Astrocyte (in vitro differentiated cells and primary cell): Measurements from ENCODE around the gene SLC39A3. TPM values are rescaled to one million over a fixed set of nuclear protein-coding genes. Genes with fewer than 3 reads are reported as not detected.

Experiments used
- DNase-seq: peaks from one replicate; pipeline ENCODE4 v3.0.0-alpha.2; 2010; ENCODE audit warnings: low read depth
- FAIRE-seq: peaks from 2 replicates; lab custom pipeline; 2011; peaks lifted over from hg19 to GRCh38; lab: Jason Lieb, UNC
- H2AFZ ChIP-seq: 2 replicates; pipeline ENCODE4 v1.6.0; 2012; ENCODE audit warnings: low read depth, low read length, inconsistent platforms
- H3K27ac ChIP-seq: 2 replicates; pipeline ENCODE4 v1.5.1; 2011; ENCODE audit warnings: low read depth, low read length, inconsistent platforms
- H3K27me3 ChIP-seq: 2 replicates; pipeline ENCODE4 v1.6.0; 2011; ENCODE audit warnings: low read length, inconsistent platforms; ENCODE audit not compliant: insufficient read depth
- H3K36me3 ChIP-seq: 2 replicates; pipeline ENCODE4 v1.5.1; 2011; ENCODE audit warnings: low read length, inconsistent platforms; ENCODE audit not compliant: insufficient read depth
- H3K4me1 ChIP-seq: 2 replicates; pipeline ENCODE4 v1.5.1; 2011; ENCODE audit warnings: low read length, inconsistent platforms; ENCODE audit not compliant: insufficient read depth
- H3K4me2 ChIP-seq: 2 replicates; pipeline ENCODE4 v1.6.0; 2012; ENCODE audit warnings: low read length, inconsistent platforms
- H3K4me3 ChIP-seq: 2 replicates; pipeline ENCODE4 v1.5.1; 2011; ENCODE audit warnings: low read depth, mild to moderate bottlenecking, low read length, inconsistent platforms; ENCODE audit not compliant: insufficient read depth
- H3K79me2 ChIP-seq: 2 replicates; pipeline ENCODE4 v1.6.0; 2012; ENCODE audit warnings: mild to moderate bottlenecking, low read length, inconsistent platforms; ENCODE audit not compliant: insufficient read depth
- H3K9ac ChIP-seq: 2 replicates; pipeline ENCODE4 v1.6.0; 2012; ENCODE audit warnings: mild to moderate bottlenecking, low read length, inconsistent platforms
- H3K9me3 ChIP-seq: 2 replicates; pipeline ENCODE4 v1.5.1; 2012; ENCODE audit warnings: low read depth, mild to moderate bottlenecking, low read length, inconsistent platforms; ENCODE audit not compliant: insufficient read depth
- H4K20me1 ChIP-seq: 2 replicates; pipeline ENCODE4 v1.6.0; 2012; ENCODE audit warnings: low read length, inconsistent platforms; ENCODE audit not compliant: insufficient read depth
- H3K27ac Mint-ChIP-seq: one replicate; pipeline ENCODE4 v1.8.0; 2021; ENCODE audit warnings: mild to moderate bottlenecking, mixed read lengths; ENCODE audit not compliant: unreplicated experiment
- H3K27me3 Mint-ChIP-seq: one replicate; pipeline ENCODE4 v1.8.0; 2021; ENCODE audit warnings: low read depth, mixed read lengths; ENCODE audit not compliant: unreplicated experiment
- H3K36me3 Mint-ChIP-seq: one replicate; pipeline ENCODE4 v1.8.0; 2021; ENCODE audit warnings: low read depth, mixed read lengths; ENCODE audit not compliant: unreplicated experiment
- H3K4me1 Mint-ChIP-seq: one replicate; pipeline ENCODE4 v1.8.0; 2021; ENCODE audit warnings: low read depth, mixed read lengths; ENCODE audit not compliant: unreplicated experiment
- H3K4me3 Mint-ChIP-seq: one replicate; pipeline ENCODE4 v1.8.0; 2021; ENCODE audit warnings: mild to moderate bottlenecking, moderate library complexity, mixed read lengths; ENCODE audit not compliant: unreplicated experiment
- H3K9me3 Mint-ChIP-seq: one replicate; pipeline ENCODE4 v1.8.0; 2021; ENCODE audit warnings: mild to moderate bottlenecking, mixed read lengths; ENCODE audit not compliant: unreplicated experiment
- EZH2 ChIP-seq: IDR thresholded peaks from 2 replicates; pipeline ENCODE4 v1.6.1; 2012; ENCODE audit warnings: mild to moderate bottlenecking, low read length, inconsistent platforms; ENCODE audit not compliant: insufficient read depth
- total RNA-seq: library from RNA; stranded (reverse); gene quantifications from 2 replicates; pipeline ENCODE4 v1.2.1, GENCODE V29; 2021
- TF ChIP-seq, protein P1 (sequence below): IDR thresholded peaks from 2 replicates; pipeline ENCODE4 v1.5.1; 2011; ENCODE audit warnings: low read depth, mild to moderate bottlenecking, inconsistent platforms, low read length, moderate library complexity; ENCODE audit not compliant: insufficient read depth

The SLC39A3 gene
- total RNA-seq, 1 donor from 2014 or later: 30.0 TPM

DNA sequence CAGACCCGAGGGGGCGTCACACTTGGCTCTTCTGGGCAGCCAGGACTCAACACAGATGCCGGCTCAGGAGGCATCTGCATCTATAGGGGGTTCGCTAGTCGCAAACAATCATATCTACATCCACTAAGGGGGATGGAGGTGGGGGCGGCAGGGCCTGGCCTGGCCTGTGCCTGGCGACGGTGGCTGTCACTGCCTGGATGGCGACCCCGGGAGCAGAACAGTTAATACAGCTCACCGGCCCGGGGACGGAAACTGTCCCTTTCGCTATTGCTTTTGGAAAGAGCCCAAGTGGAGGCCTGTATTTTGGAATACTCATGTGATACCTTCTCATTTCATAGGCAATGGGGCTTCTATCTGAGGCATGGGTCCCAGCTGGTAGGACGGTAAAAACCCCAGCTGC, 25.6 kb upstream of the SLC39A3 start:
- Mint-ChIP-seq H3K9me3 (no peaks in the 10 kb centered on the region), H3K4me1 (no peaks in the 10 kb centered on the region), H3K36me3 (peaks cover 2% of the 10 kb centered on the region), H3K27me3 (no peaks in the 10 kb centered on the region), H3K27ac (no peak overlapping the region), H3K4me3 (no peak overlapping the region)
- Histone ChIP-seq H4K20me1 (peaks cover 28% of the 10 kb centered on the region), H3K36me3 (no peaks in the 10 kb centered on the region), H3K27ac (no peak overlapping the region), H3K4me3 (no peak overlapping the region), H3K9ac (no peak overlapping the region), H3K79me2 (peaks cover 25% of the 10 kb centered on the region), H3K27me3 (no peaks in the 10 kb centered on the region), H3K4me2 (no peak overlapping the region), H3K4me1 (no peaks in the 10 kb centered on the region), H2AFZ (no peak overlapping the region), H3K9me3 (no peaks in the 10 kb centered on the region)
- no peak for DNase-seq
- no peak for TF ChIP-seq EZH2
- TF ChIP-seq, protein P1, sequence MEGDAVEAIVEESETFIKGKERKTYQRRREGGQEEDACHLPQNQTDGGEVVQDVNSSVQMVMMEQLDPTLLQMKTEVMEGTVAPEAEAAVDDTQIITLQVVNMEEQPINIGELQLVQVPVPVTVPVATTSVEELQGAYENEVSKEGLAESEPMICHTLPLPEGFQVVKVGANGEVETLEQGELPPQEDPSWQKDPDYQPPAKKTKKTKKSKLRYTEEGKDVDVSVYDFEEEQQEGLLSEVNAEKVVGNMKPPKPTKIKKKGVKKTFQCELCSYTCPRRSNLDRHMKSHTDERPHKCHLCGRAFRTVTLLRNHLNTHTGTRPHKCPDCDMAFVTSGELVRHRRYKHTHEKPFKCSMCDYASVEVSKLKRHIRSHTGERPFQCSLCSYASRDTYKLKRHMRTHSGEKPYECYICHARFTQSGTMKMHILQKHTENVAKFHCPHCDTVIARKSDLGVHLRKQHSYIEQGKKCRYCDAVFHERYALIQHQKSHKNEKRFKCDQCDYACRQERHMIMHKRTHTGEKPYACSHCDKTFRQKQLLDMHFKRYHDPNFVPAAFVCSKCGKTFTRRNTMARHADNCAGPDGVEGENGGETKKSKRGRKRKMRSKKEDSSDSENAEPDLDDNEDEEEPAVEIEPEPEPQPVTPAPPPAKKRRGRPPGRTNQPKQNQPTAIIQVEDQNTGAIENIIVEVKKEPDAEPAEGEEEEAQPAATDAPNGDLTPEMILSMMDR: no peak
- no peak for FAIRE-seq

DNA sequence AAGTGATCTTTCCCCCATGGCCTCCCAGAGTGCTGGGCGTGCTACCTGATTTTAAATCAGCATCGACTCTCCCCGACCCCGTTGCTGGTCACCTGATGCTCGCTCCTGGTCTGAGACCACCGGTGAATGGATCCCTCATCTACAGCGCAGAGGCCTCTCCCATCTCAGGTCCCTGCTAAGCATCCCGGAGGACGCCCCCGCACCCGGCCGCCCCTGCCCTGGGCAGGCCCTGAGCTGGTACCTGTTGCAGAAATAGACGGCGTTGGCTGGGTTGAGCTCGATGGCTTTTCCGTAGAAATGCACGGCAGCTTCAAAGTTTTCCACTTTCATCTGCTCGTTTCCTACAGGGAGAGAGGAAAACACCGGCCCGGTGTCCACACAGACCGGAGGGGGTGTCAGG, 25.1 kb upstream of the SLC39A3 start:
- H3K27ac ChIP-seq: no peak overlapping the region
- H4K20me1 ChIP-seq: peaks cover 24% of the 10 kb centered on the region
- H3K79me2 ChIP-seq: peaks cover 21% of the 10 kb centered on the region
- no peaks in the 10 kb centered on the region for H3K4me1 Mint-ChIP-seq
- no peaks in the 10 kb centered on the region for H3K36me3 ChIP-seq
- H3K9me3 Mint-ChIP-seq: no peaks in the 10 kb centered on the region
- H3K27me3 ChIP-seq: no peaks in the 10 kb centered on the region
- no peak overlapping the region for H3K9ac ChIP-seq
- no peak overlapping the region for H3K27ac Mint-ChIP-seq
- no peak overlapping the region for H2AFZ ChIP-seq
- H3K4me1 ChIP-seq: no peaks in the 10 kb centered on the region
- no peak overlapping the region for H3K4me2 ChIP-seq
- FAIRE-seq (no peak), DNase-seq (no peak)
- no peak for TF ChIP-seq EZH2
- TF ChIP-seq, protein P1: no peak
- no peak overlapping the region for H3K4me3 ChIP-seq
- peaks cover 2% of the 10 kb centered on the region for H3K36me3 Mint-ChIP-seq
- no peak overlapping the region for H3K4me3 Mint-ChIP-seq
- no peaks in the 10 kb centered on the region for H3K27me3 Mint-ChIP-seq
- no peaks in the 10 kb centered on the region for H3K9me3 ChIP-seq

- no peak for FAIRE-seq
- Histone ChIP-seq H3K36me3 (peaks cover 6% of the 10 kb centered on the region), H3K4me3 (no peak overlapping the region), H4K20me1 (peaks cover 18% of the 10 kb centered on the region), H3K27ac (no peak overlapping the region), H3K9me3 (no peaks in the 10 kb centered on the region), H3K9ac (no peak overlapping the region), H3K4me1 (no peaks in the 10 kb centered on the region), H3K79me2 (peaks cover 9% of the 10 kb centered on the region), H3K4me2 (no peak overlapping the region), H2AFZ (no peak overlapping the region), H3K27me3 (no peaks in the 10 kb centered on the region)
- no peak overlapping the region for H3K4me3 Mint-ChIP-seq
- peaks cover 5% of the 10 kb centered on the region for H3K36me3 Mint-ChIP-seq
- H3K27me3 Mint-ChIP-seq: no peaks in the 10 kb centered on the region
- TF ChIP-seq, protein P1: no peak
- no peak for TF ChIP-seq EZH2
- DNase-seq: no peak
- no peaks in the 10 kb centered on the region for H3K9me3 Mint-ChIP-seq
- H3K27ac Mint-ChIP-seq: no peak overlapping the region
- H3K4me1 Mint-ChIP-seq: no peaks in the 10 kb centered on the region
Observed at GRCh38 chr19:2763687-2764086, 23.9 kb upstream of the SLC39A3 start.
